GM19463 (cell line): ENCODE results near the gene N4BP2.
A peak's percentile ranks its signal among the peaks of the same experiment; 100 is the strongest.

ENCODE experiments used
- ATAC-seq: cut with Tn5 transposase; IDR thresholded peaks from one replicate; pipeline ENCODE4 v1.9.1; 2021; ENCODE audit warnings: mild to moderate bottlenecking, moderate library complexity; ENCODE audit not compliant: unreplicated experiment

Gene N4BP2

DNA sequence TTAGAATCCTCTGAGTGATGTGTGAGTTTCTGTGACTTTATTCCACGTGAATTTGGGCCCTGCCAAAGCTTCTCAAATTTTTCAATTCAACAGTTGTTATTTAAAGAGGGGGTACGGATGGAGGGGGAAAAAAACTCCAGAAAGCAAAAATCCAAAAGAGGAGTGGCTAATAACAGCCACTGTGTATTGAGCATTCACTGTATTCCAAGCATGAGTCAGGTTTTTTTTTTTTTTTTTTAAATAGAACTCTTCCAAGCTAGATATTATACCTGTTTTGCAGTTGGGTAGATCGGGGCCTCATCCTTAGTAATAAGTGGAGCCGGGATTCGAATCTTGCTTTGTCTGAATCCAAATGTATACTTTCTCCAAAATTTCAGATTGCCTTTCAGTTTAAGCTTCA, 133.8 kb downstream of the N4BP2 start:
- no peak for ATAC-seq

DNA sequence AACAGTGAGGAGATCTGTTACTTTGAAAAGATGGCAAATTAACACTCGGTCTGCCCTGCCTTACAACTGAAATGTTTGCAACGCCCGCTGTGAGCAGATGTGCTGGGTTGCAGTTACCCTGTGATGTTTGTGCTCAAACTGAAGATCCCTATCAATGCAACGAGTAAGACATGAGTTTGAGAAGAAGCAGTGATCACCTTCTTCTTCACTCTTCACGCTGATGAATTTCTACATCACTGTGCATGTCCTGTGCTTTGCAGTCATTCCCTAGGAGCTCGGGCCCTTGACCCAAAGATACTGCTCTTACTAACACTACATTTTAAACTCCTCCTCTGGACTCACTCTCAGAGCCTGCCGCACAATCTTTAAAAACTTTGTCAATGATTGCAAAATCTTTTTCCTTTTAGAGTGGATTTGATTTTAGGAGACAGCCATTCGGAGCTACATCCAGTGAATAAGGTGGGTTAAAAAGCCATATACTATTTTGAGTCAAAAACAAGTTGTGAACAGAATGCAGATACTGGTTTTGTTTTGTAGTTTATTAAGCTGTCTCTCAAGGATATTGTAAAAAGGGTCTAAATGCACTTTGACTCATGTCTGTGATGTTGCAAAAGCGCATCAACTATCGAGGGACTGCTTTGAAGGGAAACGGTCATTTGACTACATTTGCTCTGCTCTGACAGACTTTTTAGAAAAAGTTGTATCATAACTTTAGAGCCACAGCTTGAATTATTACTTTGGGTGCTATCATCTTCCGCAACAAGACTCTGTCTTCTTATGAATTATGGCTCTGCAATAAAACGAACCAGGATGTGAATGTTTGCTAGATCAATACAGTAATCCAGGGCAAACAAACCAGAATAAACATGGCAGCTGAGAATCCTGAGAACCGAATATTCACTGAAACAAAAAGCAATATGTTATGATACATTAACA, 134.5 kb downstream of the N4BP2 start:
- no peak for ATAC-seq

- ATAC-seq, result peak; percentile 38
Measured at GRCh38 chr4:40192114-40193015, 135.7 kb downstream of the N4BP2 start.

GRCh38 chr4:40193016-40193571, 136.4 kb downstream of the N4BP2 start:
- ATAC-seq, result peak; percentile 38

DNA sequence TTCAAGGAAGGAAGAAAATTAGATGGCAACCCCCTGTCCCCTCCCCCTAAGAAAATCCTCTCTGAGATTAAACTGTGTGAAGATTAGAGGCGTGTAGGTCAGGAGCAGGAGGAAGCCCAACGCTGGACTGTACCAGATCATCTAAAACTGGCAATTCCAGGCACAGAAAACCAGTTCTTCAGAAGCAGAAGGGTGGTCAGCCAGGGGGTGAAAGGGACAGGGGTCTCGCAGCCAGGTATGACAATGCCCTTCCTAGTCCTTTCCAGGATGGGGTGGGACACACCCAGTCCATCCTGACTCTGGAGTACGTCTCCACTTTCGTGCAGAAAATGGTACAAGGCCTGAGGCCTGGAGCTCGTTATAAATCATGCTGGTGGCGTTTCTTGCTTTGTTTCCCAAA, 136.9 kb downstream of the N4BP2 start:
- no peak for ATAC-seq

GRCh38 chr4:40194602-40195161, 138.0 kb downstream of the N4BP2 start:
- ATAC-seq, result no peak

GRCh38 chr4:40195182-40196177, 138.8 kb downstream of the N4BP2 start:
- ATAC-seq, result no peak

DNA sequence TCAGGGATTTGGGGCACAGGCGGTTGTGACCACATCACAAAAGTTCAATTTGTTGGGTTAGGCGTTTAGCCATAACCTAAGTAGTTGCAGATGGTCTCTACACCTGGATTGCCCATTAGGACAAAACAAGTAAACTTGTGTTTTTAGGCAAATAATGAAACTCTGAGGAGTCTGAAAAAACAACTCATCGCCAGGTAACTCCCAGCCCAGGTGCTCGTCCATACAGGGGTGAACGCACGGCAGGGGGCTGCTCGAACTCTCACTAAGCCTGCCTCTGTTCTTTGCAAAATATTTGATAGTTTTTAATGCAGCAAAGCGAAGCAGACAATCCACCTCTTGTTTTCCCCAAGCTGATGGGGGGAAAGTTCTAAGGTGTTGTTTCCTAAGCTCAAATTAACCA, 139.6 kb downstream of the N4BP2 start:
- ATAC-seq, result no peak

- ATAC-seq, result no peak
Measured at GRCh38 chr4:40196724-40197281, 140.2 kb downstream of the N4BP2 start, which contains the start of gene RHOH. TSS of gene RHOH (plus strand) at chr4:40197031. CDS start at chr4:40243387, 46,356 bp downstream.

DNA sequence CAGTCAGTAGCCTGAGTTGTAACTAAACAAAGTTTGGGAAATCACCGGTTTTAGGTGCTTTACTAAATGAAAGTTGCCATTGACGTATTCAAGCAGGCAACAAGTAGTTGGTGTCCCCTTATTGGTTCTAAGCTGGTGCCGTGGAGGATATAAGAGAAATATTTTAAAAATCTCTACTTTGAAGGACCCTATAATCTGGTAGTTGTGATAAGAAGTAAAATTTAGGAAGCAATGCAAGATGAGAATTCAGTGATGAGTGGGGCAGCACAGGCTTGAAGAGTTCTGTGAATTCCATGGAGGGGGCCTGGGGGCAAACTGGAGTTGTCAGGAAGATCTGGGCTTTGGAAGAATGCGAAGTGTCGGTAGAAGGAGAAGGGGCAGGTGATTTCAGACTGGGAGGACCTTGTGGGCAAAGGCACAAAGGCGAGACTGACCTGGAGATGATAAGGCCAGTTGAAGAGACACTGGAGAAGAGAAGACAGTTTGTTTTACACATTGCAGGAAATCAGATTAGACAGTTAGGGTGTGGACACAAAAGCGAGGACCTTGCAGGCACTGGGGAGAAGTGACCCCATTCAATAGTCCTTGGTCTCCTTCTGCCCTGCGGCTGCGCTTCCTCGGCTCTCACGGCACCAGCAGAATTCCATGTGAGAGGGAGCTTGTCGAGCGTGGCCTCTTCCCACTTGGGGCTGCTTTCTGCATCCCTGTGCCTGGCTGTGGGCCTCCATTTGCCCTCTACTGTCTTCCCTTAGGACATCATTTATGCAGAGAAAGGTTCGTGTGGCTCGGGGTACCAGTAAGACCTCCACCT, 141.4 kb downstream of the N4BP2 start:
- no peak for ATAC-seq

DNA sequence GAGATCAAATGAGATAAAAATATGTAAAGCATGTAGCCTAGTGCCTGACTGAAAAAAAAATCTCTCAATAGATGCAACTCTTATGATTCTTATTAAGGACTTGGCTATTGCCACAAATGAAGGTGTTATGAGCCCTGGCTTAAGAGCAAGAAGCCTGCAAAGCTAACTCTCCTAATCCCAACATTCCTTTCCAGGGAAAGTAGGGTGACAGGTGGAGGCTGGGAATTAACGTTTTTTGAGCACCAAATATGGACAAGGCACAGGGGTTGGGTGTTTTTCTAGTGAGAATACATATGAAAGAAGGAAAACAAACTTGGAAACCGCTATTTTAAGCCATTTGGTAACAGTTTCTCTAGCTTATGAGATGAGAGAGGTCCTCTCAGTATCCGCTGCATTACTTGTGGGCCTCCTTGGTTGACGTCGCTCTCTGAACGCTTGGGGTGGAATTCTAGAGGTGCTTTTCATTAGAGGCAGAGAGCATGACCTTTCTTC, 142.6 kb downstream of the N4BP2 start:
- no peak for ATAC-seq

DNA sequence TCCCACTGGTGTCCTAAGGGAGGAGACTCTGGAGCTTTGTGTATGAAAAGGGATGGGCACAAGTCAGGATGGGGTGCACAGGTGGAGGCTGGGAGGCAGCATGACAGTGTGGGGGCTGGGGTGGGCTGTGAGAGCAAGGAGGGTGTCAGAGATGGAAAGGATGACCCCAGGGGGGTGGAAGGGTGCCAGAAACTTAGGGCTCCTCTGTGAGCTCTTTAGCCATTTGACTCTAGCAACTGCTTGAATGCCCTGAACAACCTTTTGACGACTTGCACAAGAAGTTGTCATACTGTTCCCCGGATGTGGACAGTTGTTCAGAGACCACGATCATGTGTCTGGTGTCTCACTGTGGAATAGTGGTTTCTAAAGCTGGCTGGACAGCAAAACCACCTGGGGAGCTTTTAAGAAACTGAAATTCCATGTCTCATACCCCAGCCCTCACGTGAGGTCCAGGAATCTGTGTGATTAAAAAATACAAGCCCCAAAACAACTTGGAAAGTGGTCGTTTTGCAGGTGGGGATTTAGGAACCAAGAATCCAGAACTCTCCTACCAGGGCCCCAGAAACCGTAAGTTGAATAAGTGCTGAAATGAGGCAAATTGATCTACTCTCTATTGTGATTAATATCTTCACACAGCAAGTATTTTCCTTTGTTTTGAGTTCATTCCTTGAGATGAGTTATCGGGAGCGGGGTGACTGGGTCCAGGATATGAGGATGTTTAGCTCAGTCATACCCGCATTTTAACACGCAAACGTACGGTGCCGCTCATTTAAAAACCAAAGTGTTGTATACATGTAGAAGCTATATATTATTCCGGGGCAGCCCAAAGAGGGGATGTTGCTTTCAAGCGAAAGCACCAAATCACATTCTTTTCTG, 143.6 kb downstream of the N4BP2 start:
- peak; percentile 58 for ATAC-seq

DNA sequence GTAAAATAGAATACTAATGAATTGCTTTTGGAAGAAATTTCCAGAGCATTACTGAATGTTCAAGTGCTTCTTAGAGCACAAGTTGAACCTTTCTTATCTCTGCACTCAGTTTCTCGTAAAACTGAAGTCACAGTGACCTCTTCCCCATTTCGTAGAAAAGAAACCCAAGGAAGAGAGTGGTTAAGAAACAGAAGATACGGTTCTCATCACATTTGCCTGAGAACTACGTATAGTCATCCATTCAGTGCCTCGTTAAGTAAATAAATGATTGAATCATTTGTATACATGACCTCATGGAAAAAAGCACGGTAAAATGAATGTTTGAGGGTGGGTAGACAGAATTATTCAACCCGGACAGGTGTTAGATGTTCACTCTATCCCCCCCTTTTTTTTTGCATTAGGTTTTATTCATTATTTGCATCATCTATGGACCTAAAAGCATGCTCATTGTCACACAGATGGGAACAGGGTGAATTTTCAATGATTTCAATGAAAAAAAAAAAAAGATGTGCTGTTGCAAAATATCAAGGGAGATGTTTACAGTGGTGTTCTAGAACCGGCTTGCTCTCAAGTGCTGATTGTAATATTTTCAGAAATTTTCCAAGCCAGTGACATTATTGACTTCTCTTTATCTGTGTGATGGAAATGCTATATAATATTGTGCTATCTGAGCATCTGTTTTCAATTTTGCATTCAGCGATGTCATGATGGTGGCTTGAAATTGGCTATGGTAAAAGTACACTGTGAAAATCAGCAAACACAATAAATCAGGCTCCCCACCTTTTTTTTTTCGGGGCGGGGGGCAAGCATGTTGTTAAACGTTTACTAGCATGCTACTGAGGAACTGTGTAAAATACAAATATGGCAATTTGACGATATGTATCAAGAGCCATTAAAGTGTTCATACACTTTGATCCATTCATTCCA, 144.5 kb downstream of the N4BP2 start:
- no peak for ATAC-seq

- no peak for ATAC-seq
Measured at GRCh38 chr4:40201898-40202297, 145.2 kb downstream of the N4BP2 start.

DNA sequence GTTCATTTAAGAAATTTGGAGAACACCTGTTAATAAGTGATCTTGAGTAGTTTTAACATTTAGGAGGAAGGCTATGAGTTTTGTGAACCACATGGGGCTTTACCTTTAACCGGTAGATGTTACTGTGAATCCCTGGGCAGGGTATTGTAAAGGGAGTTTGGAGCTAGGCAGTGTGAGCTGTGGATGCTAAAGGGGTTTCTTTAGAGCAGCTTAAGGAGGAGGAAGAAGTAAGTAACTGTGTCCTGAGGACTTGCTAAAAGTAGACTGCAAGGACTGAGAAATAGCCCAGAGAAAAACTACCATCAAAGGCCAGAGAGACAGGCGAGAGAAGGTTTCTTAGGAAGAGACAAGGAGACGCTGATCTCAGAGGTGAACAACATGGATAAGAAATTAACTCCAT, 145.8 kb downstream of the N4BP2 start:
- ATAC-seq, result no peak

DNA sequence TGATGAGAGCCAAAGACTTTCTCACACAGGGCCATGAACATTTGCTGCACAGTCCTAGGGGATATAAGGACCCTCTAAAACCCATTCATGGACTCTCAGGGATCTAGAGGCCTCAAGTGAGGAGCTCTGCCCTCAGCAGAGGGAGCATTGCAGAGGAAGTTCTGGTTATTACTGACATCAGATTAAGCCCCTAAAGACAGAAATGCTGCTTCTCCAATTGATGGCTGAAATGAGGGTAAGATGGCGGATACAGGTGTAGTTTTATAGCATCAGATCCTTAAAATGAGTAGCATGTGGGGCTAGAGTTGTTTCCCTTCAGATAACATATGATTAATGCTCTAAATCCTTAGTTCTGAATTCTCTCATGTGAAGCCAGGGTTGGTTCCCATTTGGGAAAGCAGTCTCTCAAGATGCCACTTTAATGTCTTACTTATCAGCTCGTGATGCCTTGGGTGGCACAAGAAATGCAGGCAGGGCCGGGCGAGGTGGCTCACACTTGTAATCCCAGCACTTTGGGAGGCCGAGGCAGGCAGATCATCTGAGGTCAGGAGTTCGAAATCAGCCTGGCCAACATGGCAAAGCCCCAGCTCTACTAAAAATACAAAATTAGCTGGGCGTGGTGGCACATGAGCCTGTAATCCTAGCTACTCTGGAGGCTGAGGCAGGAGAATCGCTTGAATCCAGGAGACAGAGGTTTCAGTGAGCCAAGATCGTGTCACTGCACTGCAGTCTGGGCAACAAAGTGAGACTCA, 148.0 kb downstream of the N4BP2 start:
- no peak for ATAC-seq
